Measurements from ENCODE around the gene HECTD4.

The HECTD4 gene

GRCh38 chr12:112283546-112283945 lies 98.7 kb downstream of the HECTD4 start:
- Histone ChIP-seq H3K27ac (replicated peaks; ENCODE audit: low read length) (no peak overlapping the region), H3K23ac (ENCODE audit: low read depth, low read length, poor library complexity) (no peak overlapping the region)

GRCh38 chr12:112282920-112283319 lies 99.3 kb downstream of the HECTD4 start:
- Histone ChIP-seq H3K4ac (ENCODE audit: low read length) (no peak overlapping the region), H4K91ac (ENCODE audit: low read depth, low read length, poor library complexity) (no peak overlapping the region), H3K23ac (ENCODE audit: low read depth, low read length, poor library complexity) (no peak overlapping the region), H3K27me3 (ENCODE audit: control insufficient read depth in 3 of 3, insufficient read depth in 3 of 3, low read depth in 1 of 3, low read length in 3 of 3) (no peaks in the 10 kb centered on the region), H3K4me2 (ENCODE audit: insufficient read depth, low read length, poor library complexity, severe bottlenecking) (no peak overlapping the region), H2BK15ac (ENCODE audit: low read length) (no peak overlapping the region), H3K18ac (ENCODE audit: low read length) (no peak overlapping the region), H2AK5ac (ENCODE audit: low read depth, low read length) (no peak overlapping the region), H2AFZ (ENCODE audit: low read length) (no peak overlapping the region), H3K9ac (ENCODE audit: low read depth, low read length, poor library complexity) (no peak overlapping the region), H2BK120ac (ENCODE audit: low read depth, low read length) (no peak overlapping the region), H2BK12ac (ENCODE audit: low read length) (no peak overlapping the region), H2BK5ac (ENCODE audit: low read length) (no peak overlapping the region), H3K14ac (ENCODE audit: low read length) (no peak overlapping the region), H4K8ac (ENCODE audit: low read depth, low read length) (no peak overlapping the region), H3K4me1 (ENCODE audit: control insufficient read depth in 2 of 2, insufficient read depth in 1 of 2, low read depth in 1 of 2, low read length in 2 of 2) (peaks cover 3 to 4% of the 10 kb centered on the region in 2 donors), H3K4me3 (ENCODE audit: low read length in 2 of 2) (no peak overlapping the region), H3K27ac (replicated peaks; ENCODE audit: low read length) (no peak overlapping the region), H3K36me3 (replicated peaks in 1 of 2; ENCODE audit: control insufficient read depth in 2 of 2, insufficient read depth in 2 of 2, low read length in 2 of 2) (peaks cover 0 to 9% of the 10 kb centered on the region in 2 donors), H3K79me1 (ENCODE audit: low read depth, low read length) (no peaks in the 10 kb centered on the region), H3K9me3 (replicated peaks in 1 of 2; ENCODE audit: control insufficient read depth in 2 of 2, insufficient read depth in 1 of 2, low read depth in 1 of 2, low read length in 2 of 2) (peaks cover 0 to 2% of the 10 kb centered on the region in 2 donors)
- no CpG with 5 or more reads among the region's 8 CpGs for WGBS, 2 donors (ENCODE audit: extremely low coverage in 2 of 2, insufficient read length in 2 of 2, insufficient replicate concordance in 1 of 2)
- no peak for DNase-seq (ENCODE audit: low spot score)

More at GRCh38 chr12:112283546-112283945, 98.7 kb downstream of the HECTD4 start:
- Histone ChIP-seq H2AFZ (ENCODE audit: low read length) (no peak overlapping the region), H3K4me3 (ENCODE audit: low read length in 2 of 2) (no peak overlapping the region), H3K18ac (ENCODE audit: low read length) (no peak overlapping the region), H2BK12ac (ENCODE audit: low read length) (no peak overlapping the region), H2BK5ac (ENCODE audit: low read length) (no peak overlapping the region), H3K9me3 (replicated peaks in 1 of 2; ENCODE audit: control insufficient read depth in 2 of 2, insufficient read depth in 1 of 2, low read depth in 1 of 2, low read length in 2 of 2) (peaks cover 3 to 4% of the 10 kb centered on the region in 2 donors), H3K4ac (ENCODE audit: low read length) (no peak overlapping the region), H4K8ac (ENCODE audit: low read depth, low read length) (no peak overlapping the region), H3K36me3 (replicated peaks in 1 of 2; ENCODE audit: control insufficient read depth in 2 of 2, insufficient read depth in 2 of 2, low read length in 2 of 2) (peaks cover 0 to 5% of the 10 kb centered on the region in 2 donors), H3K9ac (ENCODE audit: low read depth, low read length, poor library complexity) (no peak overlapping the region), H3K4me2 (ENCODE audit: insufficient read depth, low read length, poor library complexity, severe bottlenecking) (no peak overlapping the region), H3K79me1 (ENCODE audit: low read depth, low read length) (no peaks in the 10 kb centered on the region), H3K4me1 (ENCODE audit: control insufficient read depth in 2 of 2, insufficient read depth in 1 of 2, low read depth in 1 of 2, low read length in 2 of 2) (peaks cover 3 to 4% of the 10 kb centered on the region in 2 donors), H2BK15ac (ENCODE audit: low read length) (no peak overlapping the region), H3K14ac (ENCODE audit: low read length) (no peak overlapping the region), H3K27me3 (ENCODE audit: control insufficient read depth in 3 of 3, insufficient read depth in 3 of 3, low read depth in 1 of 3, low read length in 3 of 3) (no peaks in the 10 kb centered on the region), H2AK5ac (ENCODE audit: low read depth, low read length) (no peak overlapping the region), H4K91ac (ENCODE audit: low read depth, low read length, poor library complexity) (no peak overlapping the region), H2BK120ac (ENCODE audit: low read depth, low read length) (no peak overlapping the region)
- no CpG with 5 or more reads among the region's 2 CpGs for WGBS, 2 donors (ENCODE audit: extremely low coverage in 2 of 2, insufficient read length in 2 of 2, insufficient replicate concordance in 1 of 2)
- DNase-seq (ENCODE audit: low spot score) = no peak

GRCh38 chr12:112275836-112276235 lies 106.4 kb downstream of the HECTD4 start:
- no peak overlapping the region for H3K4ac ChIP-seq (ENCODE audit: low read length)
- H2BK5ac ChIP-seq (ENCODE audit: low read length) = no peak overlapping the region
- no CpG with 5 or more reads among the region's 3 CpGs for WGBS, 2 donors (ENCODE audit: extremely low coverage in 2 of 2, insufficient read length in 2 of 2, insufficient replicate concordance in 1 of 2)

GRCh38 chr12:112275207-112275606 lies 107.0 kb downstream of the HECTD4 start:
- Histone ChIP-seq H3K23ac (ENCODE audit: low read depth, low read length, poor library complexity) (no peak overlapping the region), H3K18ac (ENCODE audit: low read length) (no peak overlapping the region), H4K8ac (ENCODE audit: low read depth, low read length) (no peak overlapping the region), H3K9me3 (replicated peaks in 1 of 2; ENCODE audit: control insufficient read depth in 2 of 2, insufficient read depth in 1 of 2, low read depth in 1 of 2, low read length in 2 of 2) (no peaks in the 10 kb centered on the region), H3K36me3 (replicated peaks in 1 of 2; ENCODE audit: control insufficient read depth in 2 of 2, insufficient read depth in 2 of 2, low read length in 2 of 2) (peaks cover under 1 to 53% of the 10 kb centered on the region in 2 donors), H3K14ac (ENCODE audit: low read length) (no peak overlapping the region), H3K27me3 (ENCODE audit: control insufficient read depth in 3 of 3, insufficient read depth in 3 of 3, low read depth in 1 of 3, low read length in 3 of 3) (no peaks in the 10 kb centered on the region), H4K91ac (ENCODE audit: low read depth, low read length, poor library complexity) (no peak overlapping the region), H2AFZ (ENCODE audit: low read length) (no peak overlapping the region), H3K4me2 (ENCODE audit: insufficient read depth, low read length, poor library complexity, severe bottlenecking) (no peak overlapping the region), H3K4me1 (ENCODE audit: control insufficient read depth in 2 of 2, insufficient read depth in 1 of 2, low read depth in 1 of 2, low read length in 2 of 2) (no peaks in the 10 kb centered on the region), H2BK120ac (ENCODE audit: low read depth, low read length) (no peak overlapping the region), H2AK5ac (ENCODE audit: low read depth, low read length) (no peak overlapping the region), H2BK12ac (ENCODE audit: low read length) (no peak overlapping the region), H2BK5ac (ENCODE audit: low read length) (no peak overlapping the region), H3K27ac (replicated peaks; ENCODE audit: low read length) (no peak overlapping the region), H3K4me3 (ENCODE audit: low read length in 2 of 2) (no peak overlapping the region), H3K4ac (ENCODE audit: low read length) (no peak overlapping the region), H3K79me1 (ENCODE audit: low read depth, low read length) (no peaks in the 10 kb centered on the region), H2BK15ac (ENCODE audit: low read length) (no peak overlapping the region), H3K9ac (ENCODE audit: low read depth, low read length, poor library complexity) (no peak overlapping the region)
- no peak for DNase-seq (ENCODE audit: low spot score)
- no CpG with 5 or more reads among the region's 2 CpGs for WGBS, 2 donors (ENCODE audit: extremely low coverage in 2 of 2, insufficient read length in 2 of 2, insufficient replicate concordance in 1 of 2)

More at GRCh38 chr12:112275836-112276235, 106.4 kb downstream of the HECTD4 start:
- Histone ChIP-seq H3K79me1 (ENCODE audit: low read depth, low read length) (no peaks in the 10 kb centered on the region), H3K4me2 (ENCODE audit: insufficient read depth, low read length, poor library complexity, severe bottlenecking) (no peak overlapping the region), H4K91ac (ENCODE audit: low read depth, low read length, poor library complexity) (no peak overlapping the region), H3K14ac (ENCODE audit: low read length) (no peak overlapping the region), H3K18ac (ENCODE audit: low read length) (no peak overlapping the region), H4K8ac (ENCODE audit: low read depth, low read length) (no peak overlapping the region), H3K4me1 (ENCODE audit: control insufficient read depth in 2 of 2, insufficient read depth in 1 of 2, low read depth in 1 of 2, low read length in 2 of 2) (no peaks in the 10 kb centered on the region), H3K27me3 (ENCODE audit: control insufficient read depth in 3 of 3, insufficient read depth in 3 of 3, low read depth in 1 of 3, low read length in 3 of 3) (no peaks in the 10 kb centered on the region), H2BK15ac (ENCODE audit: low read length) (no peak overlapping the region), H2BK12ac (ENCODE audit: low read length) (no peak overlapping the region), H2BK120ac (ENCODE audit: low read depth, low read length) (no peak overlapping the region), H3K23ac (ENCODE audit: low read depth, low read length, poor library complexity) (no peak overlapping the region), H3K4me3 (ENCODE audit: low read length in 2 of 2) (no peak overlapping the region), H2AK5ac (ENCODE audit: low read depth, low read length) (no peak overlapping the region), H3K27ac (replicated peaks; ENCODE audit: low read length) (no peak overlapping the region), H2AFZ (ENCODE audit: low read length) (no peak overlapping the region), H3K9me3 (replicated peaks in 1 of 2; ENCODE audit: control insufficient read depth in 2 of 2, insufficient read depth in 1 of 2, low read depth in 1 of 2, low read length in 2 of 2) (no peaks in the 10 kb centered on the region), H3K9ac (ENCODE audit: low read depth, low read length, poor library complexity) (no peak overlapping the region), H3K36me3 (replicated peaks in 1 of 2; ENCODE audit: control insufficient read depth in 2 of 2, insufficient read depth in 2 of 2, low read length in 2 of 2) (peaks cover 0 to 46% of the 10 kb centered on the region in 2 donors)
- no peak for DNase-seq (ENCODE audit: low spot score)

Measured in neuronal stem cell (in vitro differentiated cells).